PC-3 (cell line): ENCODE results near the gene PLA2G3. TPM values are rescaled to one million over a fixed set of nuclear protein-coding genes. Genes with fewer than 3 reads are reported as not detected.

Experiments used
- ATAC-seq: fragments of 200-7000 bp; cut with Tn5 transposase; 2 replicates; pipeline ENCODE4 v1.9.1; 2020; ENCODE audit warnings: mild to moderate bottlenecking, moderate library complexity
- BruUV-seq: library from RNA; stranded (reverse); fragments of 400-500 nt; replicated peaks from 2 replicates; lab custom pipeline; 2021; lab: Mats Ljungman, UMichigan
- CTCF ChIA-PET: fragments of 300-600 bp; sonication (Branson Sonifier 250); formaldehyde crosslinking; loops from one replicate; lab custom pipeline; 2022; ENCODE audit warnings: antibody characterized with exemption; lab: Charles Lee
- POLR2A ChIA-PET: fragments of 300-600 bp; sonication (Branson Sonifier 250); formaldehyde crosslinking; loops from one replicate; lab custom pipeline; 2022; ENCODE audit warnings: antibody characterized with exemption; ENCODE audit not compliant: unreplicated experiment; lab: Charles Lee
- DNase-seq: peaks from one replicate; pipeline ENCODE4 v3.0.0-alpha.2; 2015
- H2AFZ ChIP-seq: fragments of 300-600 bp; sonication (generic); 2 replicates; pipeline ENCODE4 v1.6.0; 2016; ENCODE audit warnings: antibody characterized with exemption, low read length
- H3F3A ChIP-seq: fragments of 300-600 bp; sonication (generic); one replicate; pipeline ENCODE4 v1.6.0; 2017; ENCODE audit warnings: antibody characterized with exemption, low read length, control low read depth, mild to moderate bottlenecking; ENCODE audit not compliant: unreplicated experiment
- H3K27ac ChIP-seq: fragments of 300-600 bp; sonication (generic); 2 replicates; pipeline ENCODE4 v1.5.1; 2016; ENCODE audit warnings: mild to moderate bottlenecking, low read length
- H3K27me3 ChIP-seq: fragments of 300-600 bp; sonication (generic); 2 replicates; pipeline ENCODE4 v1.6.1; 2016; ENCODE audit warnings: low read length, mixed read lengths
- H3K36me3 ChIP-seq: fragments of 300-600 bp; sonication (generic); 2 replicates; pipeline ENCODE4 v1.6.1; 2016; ENCODE audit warnings: low read depth, mixed run types, low read length, mixed read lengths
- H3K4me1 ChIP-seq: fragments of 300-600 bp; sonication (generic); 2 replicates; pipeline ENCODE4 v1.5.1; 2016; ENCODE audit warnings: low read length; ENCODE audit not compliant: insufficient read depth
- H3K4me2 ChIP-seq: fragments of 300-600 bp; sonication (generic); 2 replicates; pipeline ENCODE4 v1.6.0; 2016; ENCODE audit warnings: low read length
- H3K4me3 ChIP-seq: fragments of 300-600 bp; sonication (generic); 2 replicates; pipeline ENCODE4 v1.5.1; 2016; ENCODE audit warnings: mild to moderate bottlenecking, low read length, mixed read lengths
- H3K79me2 ChIP-seq: fragments of 300-600 bp; sonication (generic); 2 replicates; pipeline ENCODE4 v1.6.1; 2017; ENCODE audit warnings: low read length, mixed read lengths
- H3K9ac ChIP-seq: fragments of 300-600 bp; sonication (generic); 2 replicates; pipeline ENCODE4 v1.6.0; 2016; ENCODE audit warnings: mild to moderate bottlenecking, low read length
- H3K9me2 ChIP-seq: fragments of 300-600 bp; sonication (generic); replicated peaks from 2 replicates; pipeline ENCODE4 v1.6.1; 2016; ENCODE audit warnings: mixed run types, low read length, mixed read lengths
- H3K9me3 ChIP-seq: fragments of 300-600 bp; sonication (generic); 2 replicates; pipeline ENCODE4 v1.6.1; 2016; ENCODE audit warnings: low read length, mixed read lengths
- H4K20me1 ChIP-seq: fragments of 300-600 bp; sonication (generic); 2 replicates; pipeline ENCODE4 v1.6.1; 2016; ENCODE audit warnings: low read length, mixed read lengths
- EZH2 ChIP-seq: fragments of 300-600 bp; sonication (generic); IDR thresholded peaks from one replicate; pipeline ENCODE4 v1.6.1; 2017; ENCODE audit warnings: antibody characterized with exemption, mild to moderate bottlenecking, low read length; ENCODE audit not compliant: unreplicated experiment
- EZH2phosphoT487 ChIP-seq: fragments of 300-600 bp; sonication (generic); IDR thresholded peaks from 2 replicates; pipeline ENCODE4 v1.6.1; 2018; ENCODE audit warnings: mild to moderate bottlenecking, antibody characterized with exemption, low read length, borderline replicate concordance
- intact Hi-C: fragments of 100-400 bp; cut with micrococcal nuclease; formaldehyde crosslinking; loops from 2 replicates; pipeline ENCODE4 v1.9.0; 2023
- total RNA-seq: library from RNA; depleted of rRNA; stranded (reverse); fragments of >200 nt; gene quantifications from 2 replicates; pipeline ENCODE4 v1.2.3, GENCODE V29; 2014
- TF ChIP-seq, protein P1 (sequence below): fragments of 300-600 bp; sonication (generic); conservative IDR thresholded peaks from 2 replicates; pipeline ENCODE4 v1.5.1; 2017; ENCODE audit warnings: antibody characterized with exemption, low read depth, mild to moderate bottlenecking, low read length

Gene PLA2G3
- total RNA-seq, 1 experiment from 2014 or later: not detected

DNA sequence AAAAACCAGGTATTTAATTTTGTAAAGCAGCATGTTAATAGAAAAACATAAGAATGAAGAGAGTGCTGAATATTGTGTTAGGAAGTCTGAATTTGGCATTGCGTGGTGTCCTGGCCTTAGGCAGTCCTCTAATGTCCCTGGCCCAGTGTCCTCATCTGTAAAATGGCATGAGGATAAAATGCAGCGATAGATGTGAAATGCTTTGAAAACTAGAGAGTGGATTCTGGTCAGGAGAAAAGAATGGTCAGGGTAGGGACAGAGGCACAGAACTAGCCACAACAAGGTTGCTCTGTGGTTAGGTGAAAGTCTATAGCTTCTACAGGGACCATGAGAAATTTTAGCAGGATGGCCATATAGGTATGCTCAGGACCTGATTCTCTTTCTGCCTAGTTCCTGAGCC is 38.6 kb upstream of the PLA2G3 start:
- no TSS peak for BruUV-seq
- no peak overlapping the region for H3K4me2 ChIP-seq
- intact Hi-C loops: no loop called here
- H2AFZ ChIP-seq: no peak overlapping the region
- H3K27me3 ChIP-seq: no peaks in the 10 kb centered on the region
- H3K9me3 ChIP-seq: no peaks in the 10 kb centered on the region
- no peaks in the 10 kb centered on the region for H3K9me2 ChIP-seq
- peaks cover 19% of the 10 kb centered on the region for H3K4me1 ChIP-seq
- DNase-seq (no peak), ATAC-seq (peak; percentile 34)
- H4K20me1 ChIP-seq: peaks cover 3% of the 10 kb centered on the region; the same call in 1 of the 2 replicates
- H3K79me2 ChIP-seq: 0 out of 2 replicates have a peak, but pooled peaks cover 18% of the 10 kb centered on the region
- no peak overlapping the region for H3K9ac ChIP-seq
- ChIA-PET POLR2A (no interaction called here), CTCF (no interaction called here)
- H3K27ac ChIP-seq: no peak overlapping the region
- H3F3A ChIP-seq: no peaks in the 10 kb centered on the region
- no peak overlapping the region for H3K4me3 ChIP-seq
- TF ChIP-seq EZH2: no peak
- TF ChIP-seq EZH2phosphoT487: no peak
- TF ChIP-seq, protein P1, sequence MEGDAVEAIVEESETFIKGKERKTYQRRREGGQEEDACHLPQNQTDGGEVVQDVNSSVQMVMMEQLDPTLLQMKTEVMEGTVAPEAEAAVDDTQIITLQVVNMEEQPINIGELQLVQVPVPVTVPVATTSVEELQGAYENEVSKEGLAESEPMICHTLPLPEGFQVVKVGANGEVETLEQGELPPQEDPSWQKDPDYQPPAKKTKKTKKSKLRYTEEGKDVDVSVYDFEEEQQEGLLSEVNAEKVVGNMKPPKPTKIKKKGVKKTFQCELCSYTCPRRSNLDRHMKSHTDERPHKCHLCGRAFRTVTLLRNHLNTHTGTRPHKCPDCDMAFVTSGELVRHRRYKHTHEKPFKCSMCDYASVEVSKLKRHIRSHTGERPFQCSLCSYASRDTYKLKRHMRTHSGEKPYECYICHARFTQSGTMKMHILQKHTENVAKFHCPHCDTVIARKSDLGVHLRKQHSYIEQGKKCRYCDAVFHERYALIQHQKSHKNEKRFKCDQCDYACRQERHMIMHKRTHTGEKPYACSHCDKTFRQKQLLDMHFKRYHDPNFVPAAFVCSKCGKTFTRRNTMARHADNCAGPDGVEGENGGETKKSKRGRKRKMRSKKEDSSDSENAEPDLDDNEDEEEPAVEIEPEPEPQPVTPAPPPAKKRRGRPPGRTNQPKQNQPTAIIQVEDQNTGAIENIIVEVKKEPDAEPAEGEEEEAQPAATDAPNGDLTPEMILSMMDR: no peak
- H3K36me3 ChIP-seq: no peaks in the 10 kb centered on the region

DNA sequence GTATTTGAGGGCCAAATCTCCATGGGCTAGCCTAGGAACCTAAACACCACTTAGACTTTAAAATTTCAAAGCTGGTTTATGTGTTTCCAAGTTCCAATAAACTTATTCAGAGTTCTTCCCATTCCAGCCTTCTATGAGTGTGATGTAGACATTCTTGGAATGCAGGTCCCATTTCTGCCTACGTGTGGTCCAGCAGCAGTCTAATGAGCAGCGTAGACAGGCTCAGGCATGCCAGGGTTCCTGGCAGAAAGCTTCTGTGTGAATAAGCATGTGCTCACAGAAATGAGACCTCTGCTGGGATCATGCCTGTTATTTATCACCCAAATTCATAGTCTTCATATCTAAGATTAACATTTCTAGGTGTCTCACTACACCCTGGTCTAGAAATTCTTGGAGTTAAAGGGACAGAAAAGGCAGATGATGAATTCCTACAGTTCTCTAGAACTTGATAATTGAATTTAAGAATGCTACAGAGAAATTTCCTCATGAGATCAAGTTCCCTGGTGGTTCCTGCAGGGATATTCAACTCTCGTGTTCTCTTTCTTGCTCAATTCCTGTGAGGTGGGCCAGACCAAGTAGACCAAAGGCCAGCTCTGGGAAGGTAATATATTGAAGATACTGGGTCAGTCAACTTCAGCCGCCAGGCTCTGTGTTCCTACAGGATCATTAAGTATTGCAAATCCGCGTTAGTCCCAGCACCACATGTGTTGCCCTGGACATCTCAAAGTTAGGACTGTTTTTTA is 37.3 kb upstream of the PLA2G3 start:
- CTCF ChIA-PET: no interaction called here
- intact Hi-C loops: no loop called here
- Histone ChIP-seq H3K27me3 (no peaks in the 10 kb centered on the region), H3K9me3 (no peaks in the 10 kb centered on the region), H3K4me2 (no peak overlapping the region), H2AFZ (no peak overlapping the region), H3K9ac (no peak overlapping the region), H3F3A (peaks cover 4% of the 10 kb centered on the region), H3K79me2 (0 out of 2 replicates have a peak, but pooled peaks cover 18% of the 10 kb centered on the region), H4K20me1 (peaks cover 3% of the 10 kb centered on the region; the same call in 1 of the 2 replicates), H3K36me3 (no peaks in the 10 kb centered on the region), H3K9me2 (no peaks in the 10 kb centered on the region), H3K27ac (no peak overlapping the region), H3K4me1 (peaks cover 32% of the 10 kb centered on the region), H3K4me3 (no peak overlapping the region)
- ATAC-seq (no peak), DNase-seq (peak; percentile 25)
- POLR2A ChIA-PET: no interaction called here
- TF ChIP-seq, protein P1: no peak
- TF ChIP-seq EZH2 (no peak), EZH2phosphoT487 (no peak)
- no TSS peak for BruUV-seq

DNA sequence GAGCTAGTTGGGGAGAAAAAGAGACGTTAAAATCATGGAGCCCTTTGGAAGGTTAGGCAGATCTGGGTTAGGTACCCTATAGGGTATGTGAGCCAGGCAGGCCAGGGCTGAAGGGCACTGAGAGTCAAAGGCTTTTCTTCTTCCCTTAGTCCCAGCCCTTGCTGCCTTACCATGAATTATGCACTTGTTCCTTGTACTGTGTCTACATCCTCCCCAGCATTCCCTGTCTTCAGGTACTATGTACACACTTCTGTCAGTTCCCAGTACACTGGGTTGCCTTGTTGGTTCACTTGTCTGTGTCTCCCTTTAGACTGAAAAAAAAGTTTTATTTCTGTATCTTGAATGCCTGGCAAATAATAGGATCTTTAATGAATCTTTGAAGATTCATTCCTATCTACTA is 36.6 kb upstream of the PLA2G3 start:
- peaks cover 33% of the 10 kb centered on the region for H3K4me1 ChIP-seq
- H3K9me3 ChIP-seq: no peaks in the 10 kb centered on the region
- no peak for ATAC-seq
- H3K4me3 ChIP-seq: no peak overlapping the region
- no peak overlapping the region for H3K9ac ChIP-seq
- H3F3A ChIP-seq: peaks cover 4% of the 10 kb centered on the region
- no peak overlapping the region for H3K27ac ChIP-seq
- H2AFZ ChIP-seq: no peak overlapping the region
- H3K27me3 ChIP-seq: no peaks in the 10 kb centered on the region
- H3K9me2 ChIP-seq: no peaks in the 10 kb centered on the region
- POLR2A ChIA-PET: no interaction called here
- H3K79me2 ChIP-seq: 0 out of 2 replicates have a peak, but pooled peaks cover 23% of the 10 kb centered on the region
- H3K4me2 ChIP-seq: no peak overlapping the region
- CTCF ChIA-PET: no interaction called here
- intact Hi-C loops: no loop called here
- H4K20me1 ChIP-seq: peaks cover 3% of the 10 kb centered on the region; the same call in 1 of the 2 replicates
- no peaks in the 10 kb centered on the region for H3K36me3 ChIP-seq
- no TSS peak for BruUV-seq
- TF ChIP-seq EZH2: no peak
- TF ChIP-seq EZH2phosphoT487: no peak
- TF ChIP-seq, protein P1: no peak
- no peak for DNase-seq
